DOHH2 (cell line): ENCODE results near the gene KRTAP5-7.

Experiments
- H3F3A ChIP-seq: fragments of 200-600 bp; sonication (generic), shearing (Covaris generic); 2 replicates; pipeline ENCODE4 v1.6.0; 2016; ENCODE audit warnings: antibody characterized with exemption, mild to moderate bottlenecking; ENCODE audit not compliant: control insufficient read depth, insufficient read depth
- H3K27ac ChIP-seq: fragments of 200-600 bp; sonication (generic); 2 replicates; pipeline ENCODE4 v1.5.1; 2014; ENCODE audit warnings: low read depth, mild to moderate bottlenecking, low read length, moderate library complexity
- H3K27me3 ChIP-seq: fragments of 200-600 bp; sonication (generic); 2 replicates; pipeline ENCODE4 v1.6.1; 2014; ENCODE audit warnings: mild to moderate bottlenecking, low read length, mixed read lengths; ENCODE audit not compliant: control insufficient read depth
- H3K36me3 ChIP-seq: fragments of 200-600 bp; sonication (generic); 2 replicates; pipeline ENCODE4 v1.6.1; 2014; ENCODE audit warnings: mild to moderate bottlenecking, low read length, moderate library complexity, mixed read lengths; ENCODE audit not compliant: control insufficient read depth
- H3K4me1 ChIP-seq: fragments of 200-600 bp; sonication (generic); 2 replicates; pipeline ENCODE4 v1.6.1; 2014; ENCODE audit warnings: mild to moderate bottlenecking, low read length, mixed read lengths; ENCODE audit not compliant: control insufficient read depth
- H3K4me2 ChIP-seq: fragments of 200-600 bp; sonication (generic); 2 replicates; pipeline ENCODE4 v1.6.0; 2014; ENCODE audit warnings: mild to moderate bottlenecking, low read length, moderate library complexity
- H3K4me3 ChIP-seq: fragments of 200-600 bp; sonication (generic); 2 replicates; pipeline ENCODE4 v1.5.1; 2014; ENCODE audit warnings: mild to moderate bottlenecking, low read length, mixed read lengths
- H3K79me2 ChIP-seq: fragments of 200-600 bp; sonication (generic); 2 replicates; pipeline ENCODE4 v1.6.1; 2014; ENCODE audit warnings: mild to moderate bottlenecking, low read length, mixed read lengths; ENCODE audit not compliant: control insufficient read depth
- H3K9me2 ChIP-seq: fragments of 200-600 bp; sonication (generic); replicated peaks from 2 replicates; pipeline ENCODE4 v1.6.1; 2014; ENCODE audit warnings: mild to moderate bottlenecking, low read length, mixed read lengths; ENCODE audit not compliant: control insufficient read depth
- H3K9me3 ChIP-seq: fragments of 200-600 bp; sonication (generic); 2 replicates; pipeline ENCODE4 v1.6.1; 2014; ENCODE audit warnings: antibody characterized with exemption, low read length, mixed read lengths; ENCODE audit not compliant: control insufficient read depth, insufficient read depth
- H4K20me1 ChIP-seq: fragments of 200-600 bp; sonication (generic); 2 replicates; pipeline ENCODE4 v1.6.0; 2014; ENCODE audit warnings: low read depth, mild to moderate bottlenecking, antibody characterized with exemption, low read length, moderate library complexity; ENCODE audit not compliant: control insufficient read depth, insufficient read depth
- CTCF ChIP-seq: fragments of 200-600 bp; sonication (generic); IDR thresholded peaks from one replicate; pipeline ENCODE4 v1.5.1; 2014; ENCODE audit warnings: antibody characterized with exemption, mild to moderate bottlenecking, low read depth, low read length; ENCODE audit not compliant: poor library complexity, severe bottlenecking
- EZH2phosphoT487 ChIP-seq: fragments of 200-600 bp; sonication (generic); IDR thresholded peaks from 2 replicates; pipeline ENCODE4 v1.6.1; 2017; ENCODE audit warnings: borderline replicate concordance, mild to moderate bottlenecking, antibody characterized with exemption, low read length, moderate library complexity, mixed read lengths

The KRTAP5-7 gene

GRCh38 chr11:71500601-71501021 is 26.5 kb upstream of the KRTAP5-7 start:
- no peaks in the 10 kb centered on the region for H3K9me3 ChIP-seq
- no peaks in the 10 kb centered on the region for H3F3A ChIP-seq
- H3K9me2 ChIP-seq, result no peaks in the 10 kb centered on the region
- H3K36me3 ChIP-seq, result peaks cover 38% of the 10 kb centered on the region
- no peaks in the 10 kb centered on the region for H3K4me1 ChIP-seq
- H3K79me2 ChIP-seq, result no peaks in the 10 kb centered on the region
- no peaks in the 10 kb centered on the region for H3K27me3 ChIP-seq
- H3K4me3 ChIP-seq, result no peak overlapping the region
- H3K4me2 ChIP-seq, result no peak overlapping the region
- TF ChIP-seq CTCF (no peak), EZH2phosphoT487 (no peak)
- no peak overlapping the region for H3K27ac ChIP-seq
- H4K20me1 ChIP-seq, result no peaks in the 10 kb centered on the region

- Histone ChIP-seq H3K27me3 (no peaks in the 10 kb centered on the region), H3K4me3 (no peak overlapping the region), H3K9me3 (no peaks in the 10 kb centered on the region), H3K36me3 (peaks cover 33% of the 10 kb centered on the region), H3K9me2 (no peaks in the 10 kb centered on the region), H3F3A (no peaks in the 10 kb centered on the region), H3K4me1 (no peaks in the 10 kb centered on the region), H3K79me2 (no peaks in the 10 kb centered on the region), H3K4me2 (no peak overlapping the region), H3K27ac (no peak overlapping the region), H4K20me1 (no peaks in the 10 kb centered on the region)
- TF ChIP-seq EZH2phosphoT487 (no peak), CTCF (no peak)
Measured at GRCh38 chr11:71501071-71501985, 25.7 kb upstream of the KRTAP5-7 start.

- no peak overlapping the region for H3K4me3 ChIP-seq
Measured at GRCh38 chr11:71502026-71502425, 25.0 kb upstream of the KRTAP5-7 start.

More at GRCh38 chr11:71502026-71502425, 25.0 kb upstream of the KRTAP5-7 start:
- H4K20me1 ChIP-seq, result no peaks in the 10 kb centered on the region
- no peaks in the 10 kb centered on the region for H3K9me3 ChIP-seq
- no peak overlapping the region for H3K27ac ChIP-seq
- no peaks in the 10 kb centered on the region for H3K79me2 ChIP-seq
- no peaks in the 10 kb centered on the region for H3K9me2 ChIP-seq
- H3K27me3 ChIP-seq, result no peaks in the 10 kb centered on the region
- H3F3A ChIP-seq, result no peaks in the 10 kb centered on the region
- TF ChIP-seq EZH2phosphoT487, result no peak
- TF ChIP-seq CTCF, result no peak
- no peak overlapping the region for H3K4me2 ChIP-seq
- H3K36me3 ChIP-seq, result peaks cover 33% of the 10 kb centered on the region
- no peaks in the 10 kb centered on the region for H3K4me1 ChIP-seq
